Left renal pelvis (tissue), 4 donors: Measurements from ENCODE around the gene CAMSAP1. TPM values are rescaled to one million over a fixed set of nuclear protein-coding genes. Genes with fewer than 3 reads are reported as not detected.

ENCODE experiments used
- DNase-seq, 4 donors: peaks; one replicate each; pipeline ENCODE4 v3.0.0-alpha.2; 2013; ENCODE audit warnings: low read depth in 4 of 4, low spot score in 3 of 4
- polyA plus RNA-seq, 4 donors: library from polyadenylated mRNA; unstranded; fragments of 120-200 nt; gene quantifications; one replicate each; pipeline ENCODE4 v1.2.1, GENCODE V29; 2013; ENCODE audit not compliant: insufficient read length in 4 of 4

CAMSAP1 gene
- polyA plus RNA-seq, 4 donors = 23.2 to 27.7 (median 24.5) TPM

DNA sequence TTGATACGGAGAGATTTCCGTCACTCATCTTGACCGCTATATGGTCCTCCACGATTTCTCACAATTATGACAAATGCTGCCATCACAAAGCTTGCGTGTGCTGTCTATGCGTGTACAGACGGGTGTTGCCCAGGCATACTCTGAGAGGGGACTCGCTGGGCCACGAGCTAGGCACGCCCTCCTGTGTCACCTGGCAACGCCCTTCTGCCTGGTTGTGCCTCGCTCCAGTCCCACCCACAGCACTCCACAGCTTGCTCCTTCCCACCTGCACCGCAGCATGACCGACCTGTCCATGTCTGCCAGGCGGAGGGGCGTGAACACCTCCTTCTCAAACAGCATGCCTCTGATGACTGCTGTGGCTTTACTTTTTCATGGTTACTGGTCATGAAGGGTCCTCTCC, 55.6 kb downstream of the CAMSAP1 start:
- no peak for DNase-seq

DNA sequence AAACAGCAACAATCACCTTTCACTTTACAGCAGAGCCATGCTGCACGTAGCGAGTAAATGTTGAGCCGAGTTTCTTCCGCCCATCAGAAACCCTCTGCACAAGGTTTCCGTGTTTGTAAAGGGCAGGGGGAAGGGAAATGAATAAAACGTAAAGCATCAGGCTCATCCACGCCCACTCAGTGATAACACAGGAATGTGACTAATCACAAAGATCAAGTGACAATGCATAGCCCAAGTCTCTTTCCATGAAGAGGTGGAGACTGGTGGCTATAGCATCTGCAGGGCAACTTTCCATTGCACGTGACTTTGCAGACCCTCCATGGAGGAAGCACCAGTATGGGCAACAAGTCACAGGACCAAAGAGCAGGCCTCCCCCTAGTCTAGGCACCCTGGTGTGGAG, 56.6 kb downstream of the CAMSAP1 start:
- no peak for DNase-seq

- DNase-seq = no peak
Observed at GRCh38 chr9:135849181-135849580, 58.2 kb downstream of the CAMSAP1 start.

- DNase-seq = no peak
Observed at GRCh38 chr9:135848341-135849047, 58.9 kb downstream of the CAMSAP1 start.

DNA sequence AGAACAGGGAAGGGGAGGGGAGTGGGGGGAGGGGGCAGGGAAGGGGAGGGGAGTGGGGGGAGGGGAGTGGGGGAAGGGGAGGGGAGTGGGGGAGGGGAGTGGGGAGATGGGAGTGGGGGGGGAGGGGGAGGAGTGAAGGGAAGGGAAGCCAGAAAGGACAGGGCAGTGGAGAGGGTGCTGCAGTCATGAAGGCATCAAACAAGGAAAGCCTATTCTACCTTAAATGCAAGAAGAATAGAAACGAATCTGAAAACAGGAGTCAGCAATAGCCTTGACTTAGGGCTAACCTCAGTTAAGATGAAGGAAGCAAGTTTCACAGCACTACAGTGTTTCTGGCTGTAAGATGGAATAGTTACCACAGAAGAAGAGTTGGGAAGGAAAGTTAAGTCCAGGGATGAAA, 59.5 kb downstream of the CAMSAP1 start:
- DNase-seq = no peak

DNA sequence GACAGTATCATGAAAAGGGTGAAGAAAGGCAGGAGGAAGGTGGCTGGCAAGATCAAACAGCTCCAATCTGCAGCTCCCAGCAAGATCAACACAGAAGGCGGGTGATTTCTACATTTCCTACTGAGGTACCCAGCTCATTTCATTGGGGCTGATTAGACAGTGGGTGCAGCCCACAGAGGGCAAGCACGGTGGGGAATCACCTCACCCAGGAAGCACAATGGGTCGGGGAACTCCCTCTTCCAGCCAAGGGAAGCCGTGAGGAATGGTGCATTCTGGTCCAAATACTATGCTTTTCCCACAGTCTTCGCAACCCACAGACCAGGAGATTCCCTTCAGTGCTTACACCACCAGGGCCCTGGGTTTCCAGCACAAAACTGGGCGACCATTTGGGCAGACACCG, 66.8 kb downstream of the CAMSAP1 start:
- no peak for DNase-seq

GRCh38 chr9:135840107-135840506, 67.2 kb downstream of the CAMSAP1 start:
- DNase-seq = no peak

DNA sequence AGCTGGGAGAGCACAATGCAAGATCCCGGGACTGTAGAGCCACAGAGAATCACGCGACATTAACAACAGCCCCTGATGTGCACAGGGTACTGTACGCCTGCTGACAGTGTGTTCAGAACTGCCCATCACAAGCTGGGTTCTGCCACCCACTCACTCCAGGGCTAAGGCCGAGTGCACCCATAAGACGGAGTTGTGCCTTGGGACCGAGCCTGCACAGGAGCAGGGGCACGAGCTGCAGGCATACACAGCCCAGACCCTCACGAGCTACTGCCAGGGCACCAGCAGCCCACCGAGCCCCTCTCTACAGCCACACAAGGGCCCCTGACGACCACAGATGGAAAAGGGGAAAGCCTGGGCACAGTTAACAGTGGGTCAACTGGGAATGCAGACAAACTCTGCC, 67.8 kb downstream of the CAMSAP1 start:
- no peak for DNase-seq

DNA sequence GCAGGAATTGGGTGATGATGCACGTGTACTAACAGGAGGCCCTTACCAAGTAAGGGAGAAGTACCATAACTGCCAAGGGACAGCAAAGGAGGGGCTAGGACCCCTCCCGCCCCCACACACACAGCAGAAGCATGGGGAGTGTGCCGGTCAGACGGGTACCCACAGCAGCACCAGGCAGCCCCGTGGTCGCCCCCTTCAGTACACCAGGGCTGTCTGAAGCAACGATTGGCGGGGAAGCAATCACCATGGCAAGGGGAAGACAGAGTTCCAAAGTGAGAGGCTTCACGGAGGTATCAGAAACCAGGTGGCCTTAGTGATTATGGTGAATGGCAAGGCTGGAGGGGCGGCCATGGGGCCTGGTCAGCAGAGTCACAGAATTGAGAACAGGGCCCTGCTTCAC, 72.2 kb downstream of the CAMSAP1 start:
- no peak for DNase-seq

DNA sequence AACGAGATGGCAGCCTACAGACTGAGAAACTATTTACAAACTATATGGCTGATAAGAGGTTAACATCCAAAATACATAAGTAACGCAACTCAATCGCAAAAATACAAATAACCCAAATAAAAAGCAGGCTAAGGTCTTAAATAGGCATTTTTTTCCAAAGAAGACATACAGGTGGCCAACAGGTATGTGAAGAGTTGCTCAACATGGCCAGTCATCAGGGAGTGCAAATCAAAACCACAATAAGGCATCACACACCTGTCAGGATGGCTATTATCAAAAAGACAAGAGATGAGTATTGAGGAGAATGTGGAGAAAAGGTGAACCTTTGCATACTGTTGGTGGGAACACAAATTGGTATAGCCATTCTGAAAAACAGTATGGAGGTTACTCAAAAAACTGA, 73.5 kb downstream of the CAMSAP1 start:
- DNase-seq = no peak

GRCh38 chr9:135830496-135830895, 76.8 kb downstream of the CAMSAP1 start:
- no peak for DNase-seq

GRCh38 chr9:135828656-135829055, 78.7 kb downstream of the CAMSAP1 start:
- DNase-seq = no peak

DNA sequence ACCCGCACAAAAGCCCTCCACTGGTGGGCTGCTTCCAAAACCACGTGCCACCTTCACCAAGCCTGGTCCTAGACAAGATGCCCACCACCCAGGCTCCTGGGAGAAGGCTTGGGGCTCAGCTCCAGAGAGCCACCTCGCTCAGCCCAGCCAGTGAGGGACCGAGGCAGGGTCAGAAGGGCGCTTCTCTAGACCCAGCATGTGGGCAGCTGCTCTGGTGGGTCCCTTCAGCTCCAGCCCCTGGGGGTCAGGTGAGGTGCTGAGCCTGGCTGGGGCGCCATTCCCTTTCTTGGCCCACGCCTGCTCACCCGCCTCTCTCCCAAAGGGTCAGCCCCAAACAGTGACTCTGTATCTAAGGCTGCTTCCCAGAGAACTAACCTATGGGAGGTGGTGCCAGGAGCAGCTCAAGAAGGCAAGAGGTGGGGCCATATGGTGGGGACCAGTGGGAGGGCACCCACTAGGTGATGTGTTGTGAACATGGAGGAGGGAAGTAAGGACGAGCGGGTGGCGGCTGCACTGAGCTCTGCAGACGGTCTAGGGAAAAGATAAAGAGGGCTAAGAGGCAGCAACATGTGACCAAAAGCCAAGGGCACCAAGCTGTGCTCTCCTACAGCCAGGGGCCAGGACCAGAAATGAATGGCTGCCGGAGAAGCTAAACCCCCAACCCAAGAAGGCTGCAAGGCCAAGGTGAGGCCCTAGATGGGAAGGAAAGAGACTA, 79.3 kb downstream of the CAMSAP1 start:
- DNase-seq = no peak

DNA sequence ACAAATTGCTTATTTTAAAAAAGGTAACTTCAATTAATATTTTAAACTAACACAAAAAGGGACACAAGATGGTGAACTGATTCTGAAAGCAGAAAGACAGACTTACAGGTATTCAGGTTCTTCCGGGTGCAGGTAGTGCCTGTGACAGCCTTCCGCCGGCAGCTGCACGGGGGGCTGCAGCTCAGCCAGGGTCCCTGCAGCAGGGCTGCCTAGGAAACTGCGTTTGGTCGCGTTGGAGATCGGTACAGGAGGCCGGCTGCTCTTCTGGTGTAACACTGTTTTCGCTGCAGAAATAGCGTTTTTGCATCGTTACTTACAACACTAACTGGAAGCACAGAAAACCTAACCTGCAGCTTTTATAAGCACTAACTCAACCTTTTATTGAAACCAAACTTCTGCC, 80.0 kb downstream of the CAMSAP1 start:
- no peak for DNase-seq

DNA sequence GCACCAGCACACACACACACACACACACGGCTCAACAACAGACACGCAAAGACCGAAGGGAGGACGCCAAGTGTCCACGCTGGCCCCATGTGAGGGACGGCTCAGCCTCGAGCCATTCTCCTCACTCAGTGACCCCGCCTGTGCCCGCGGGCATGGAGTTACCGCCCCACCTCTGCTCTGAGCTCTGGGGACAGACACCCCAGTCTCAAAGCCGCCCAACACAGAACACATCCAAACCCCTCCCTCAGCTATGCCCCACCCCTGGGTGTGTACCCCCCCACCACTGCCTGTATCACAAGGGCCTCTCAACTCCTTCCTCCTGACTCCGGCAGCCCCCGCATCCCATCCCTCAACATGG, 81.2 kb downstream of the CAMSAP1 start:
- no peak for DNase-seq

DNA sequence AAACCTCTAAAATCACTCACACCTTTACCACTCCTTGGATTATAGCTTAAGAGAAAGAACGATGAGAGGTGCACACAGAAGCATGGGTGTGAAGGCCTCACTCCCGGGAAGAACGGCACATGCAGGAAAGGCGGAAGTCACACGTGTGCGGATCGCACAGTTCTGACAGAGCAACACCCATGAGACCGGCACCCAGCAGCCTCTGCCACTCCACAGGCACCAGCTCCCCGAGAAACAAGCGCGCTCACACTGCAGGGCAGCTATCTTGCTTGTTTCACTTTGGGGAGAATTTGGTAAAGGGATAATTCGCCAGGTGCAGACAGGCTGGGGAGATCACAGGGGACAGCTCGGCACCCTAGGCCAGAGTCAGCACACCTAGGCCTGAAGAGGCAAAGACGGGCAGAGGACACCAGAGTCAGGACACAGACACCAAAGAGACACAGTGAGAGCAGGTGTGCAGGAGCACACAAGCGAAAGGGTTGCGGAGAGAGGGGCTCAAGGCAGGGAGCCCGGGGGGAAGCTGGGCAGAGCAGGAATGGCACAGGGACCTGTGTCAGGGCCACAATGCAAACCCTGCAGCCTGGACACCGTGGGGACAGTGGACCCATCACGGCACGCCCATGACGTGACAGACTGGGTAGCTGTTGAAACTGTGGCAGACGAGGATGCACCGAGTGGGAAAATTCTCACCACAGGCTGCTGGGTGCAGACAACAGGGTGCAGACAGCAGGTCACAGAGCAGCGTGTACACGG, 81.7 kb downstream of the CAMSAP1 start:
- no peak for DNase-seq

- DNase-seq = no peak
Observed at GRCh38 chr9:135823036-135823435, 84.3 kb downstream of the CAMSAP1 start.

GRCh38 chr9:135822374-135822755, 85.0 kb downstream of the CAMSAP1 start:
- DNase-seq = no peak

DNA sequence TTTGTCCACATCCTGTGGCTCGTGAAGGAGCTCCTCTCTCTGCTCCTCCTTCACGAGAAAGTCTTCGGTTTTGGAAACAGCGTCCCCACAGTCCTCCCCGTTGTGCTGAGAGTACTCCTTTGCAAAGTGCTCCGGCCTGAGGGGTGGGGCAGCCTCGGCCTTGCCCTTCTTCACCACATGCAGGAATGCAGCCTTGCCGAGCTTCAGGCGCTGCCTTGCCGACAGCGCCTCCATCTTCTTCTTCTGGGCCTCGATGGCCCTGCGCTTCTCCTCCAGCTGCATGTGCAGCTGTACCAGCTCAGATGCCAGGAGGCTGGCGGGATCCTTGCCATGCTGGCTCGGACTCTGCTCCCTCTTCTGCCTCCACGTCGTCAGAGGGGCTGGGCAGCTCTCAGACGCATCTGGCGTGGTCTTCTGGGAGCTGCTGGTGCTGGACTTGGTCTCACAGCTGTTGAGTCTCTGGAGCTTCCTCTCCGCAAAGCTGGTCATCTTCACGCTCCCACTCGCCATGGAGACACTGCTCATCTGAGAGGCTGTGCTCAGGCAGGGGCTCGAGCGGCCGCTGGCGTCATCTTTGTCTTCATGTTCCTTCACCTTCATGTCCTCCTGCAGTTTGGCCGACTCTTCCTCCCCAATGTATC, 85.5 kb downstream of the CAMSAP1 start:
- DNase-seq = no peak

DNA sequence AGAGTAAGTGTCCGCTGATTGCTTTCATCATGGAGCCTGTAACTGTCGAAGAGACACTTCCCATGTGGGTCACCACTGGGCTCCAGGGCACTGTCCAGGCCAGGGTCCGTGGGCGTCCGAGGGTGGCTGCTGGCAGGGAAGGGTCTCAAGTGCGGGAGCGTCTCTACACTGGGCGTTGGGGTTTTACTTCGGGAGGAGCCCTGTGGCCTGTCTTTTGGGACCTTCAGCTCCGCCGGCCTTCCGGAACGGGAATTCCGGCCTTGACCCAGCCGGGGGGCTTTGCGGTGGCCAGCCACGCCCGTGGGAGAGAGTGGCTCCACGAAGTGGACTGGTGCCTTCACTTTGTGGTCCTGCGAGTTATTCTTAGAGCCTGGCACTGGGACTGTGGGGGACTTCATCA, 86.2 kb downstream of the CAMSAP1 start:
- no peak for DNase-seq

- DNase-seq = no peak
Observed at GRCh38 chr9:135820661-135821060, 86.7 kb downstream of the CAMSAP1 start.
